NB4 (cell line): Measurements from ENCODE around the gene SPATA22.
"Not testable (repeated sequence)": the region's sequence is repeated elsewhere in the genome, so short reads cannot be mapped to it uniquely, and the experiment has no call there.

ENCODE experiments used
- DNase-seq: peaks from one replicate; pipeline ENCODE4 v3.0.0; 2010; ENCODE audit warnings: low read depth
- H3K4me3 ChIP-seq: one replicate; pipeline ENCODE4 v1.5.1; 2011; ENCODE audit warnings: mild to moderate bottlenecking, low read depth, low read length, moderate library complexity
- MYC ChIP-seq: IDR thresholded peaks from 2 replicates; pipeline ENCODE4 v1.6.1; 2011; ENCODE audit warnings: low read depth, low read length
- POLR2A ChIP-seq: IDR thresholded peaks from 2 replicates; pipeline ENCODE4 v1.6.1; 2011; ENCODE audit warnings: mild to moderate bottlenecking; ENCODE audit not compliant: insufficient read length; ENCODE audit errors: extremely low read depth
- TF ChIP-seq, protein P1 (sequence below): IDR thresholded peaks from one replicate; pipeline ENCODE4 v1.5.1; 2012; ENCODE audit warnings: low read depth, low read length
- TF ChIP-seq, protein P2 (sequence below): IDR thresholded peaks from 2 replicates; pipeline ENCODE4 v1.6.1; 2011; ENCODE audit warnings: low read depth, low read length

Gene SPATA22

DNA sequence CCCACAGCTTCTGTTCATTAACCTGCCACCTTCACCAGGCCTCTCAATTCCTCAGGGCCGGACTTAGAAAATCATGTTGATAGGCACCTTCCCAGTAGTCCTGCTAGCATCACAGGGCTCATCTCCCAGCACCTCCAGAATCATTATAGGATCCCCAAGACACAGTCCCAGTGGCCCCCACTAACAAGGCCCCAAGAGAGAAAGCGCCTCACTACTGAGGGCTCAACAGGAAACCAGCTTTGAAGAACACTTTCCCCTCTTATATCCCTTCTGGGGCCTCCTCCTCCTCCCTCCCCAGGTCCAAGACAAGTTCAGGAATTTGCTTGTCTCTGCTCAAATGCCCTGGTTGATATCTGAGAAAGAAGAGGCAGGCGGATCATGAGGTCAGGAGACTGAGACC lies 60.5 kb downstream of the SPATA22 start, which contains the start of gene OR3A3:
Gene OR3A3 (plus strand): TSS at position 301 of the 400 bp plus-strand sequence.
- no peak for TF ChIP-seq POLR2A
- TF ChIP-seq, protein P1, sequence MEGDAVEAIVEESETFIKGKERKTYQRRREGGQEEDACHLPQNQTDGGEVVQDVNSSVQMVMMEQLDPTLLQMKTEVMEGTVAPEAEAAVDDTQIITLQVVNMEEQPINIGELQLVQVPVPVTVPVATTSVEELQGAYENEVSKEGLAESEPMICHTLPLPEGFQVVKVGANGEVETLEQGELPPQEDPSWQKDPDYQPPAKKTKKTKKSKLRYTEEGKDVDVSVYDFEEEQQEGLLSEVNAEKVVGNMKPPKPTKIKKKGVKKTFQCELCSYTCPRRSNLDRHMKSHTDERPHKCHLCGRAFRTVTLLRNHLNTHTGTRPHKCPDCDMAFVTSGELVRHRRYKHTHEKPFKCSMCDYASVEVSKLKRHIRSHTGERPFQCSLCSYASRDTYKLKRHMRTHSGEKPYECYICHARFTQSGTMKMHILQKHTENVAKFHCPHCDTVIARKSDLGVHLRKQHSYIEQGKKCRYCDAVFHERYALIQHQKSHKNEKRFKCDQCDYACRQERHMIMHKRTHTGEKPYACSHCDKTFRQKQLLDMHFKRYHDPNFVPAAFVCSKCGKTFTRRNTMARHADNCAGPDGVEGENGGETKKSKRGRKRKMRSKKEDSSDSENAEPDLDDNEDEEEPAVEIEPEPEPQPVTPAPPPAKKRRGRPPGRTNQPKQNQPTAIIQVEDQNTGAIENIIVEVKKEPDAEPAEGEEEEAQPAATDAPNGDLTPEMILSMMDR, result no peak
- no peak for TF ChIP-seq MYC
- TF ChIP-seq, protein P2, sequence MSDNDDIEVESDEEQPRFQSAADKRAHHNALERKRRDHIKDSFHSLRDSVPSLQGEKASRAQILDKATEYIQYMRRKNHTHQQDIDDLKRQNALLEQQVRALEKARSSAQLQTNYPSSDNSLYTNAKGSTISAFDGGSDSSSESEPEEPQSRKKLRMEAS, result no peak
- no peak for DNase-seq

DNA sequence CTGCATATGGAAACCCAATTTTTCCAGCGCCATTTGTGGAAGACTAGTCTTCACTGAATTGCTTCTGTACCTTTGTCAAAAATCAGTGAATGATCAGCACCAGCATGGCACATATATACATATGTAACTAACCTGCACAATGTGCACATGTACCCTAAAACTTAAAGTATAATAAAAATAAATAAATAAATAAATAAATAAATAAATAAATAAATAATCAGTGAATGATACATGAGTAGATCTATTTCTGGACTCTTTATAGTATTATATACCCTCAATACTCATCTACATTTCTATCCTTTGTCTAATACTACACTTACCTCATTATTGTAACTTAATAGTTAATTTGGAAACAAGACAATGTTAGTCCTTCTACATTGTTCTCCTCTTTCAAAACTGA lies 67.8 kb downstream of the SPATA22 start:
- not testable (repeated sequence) for DNase-seq, H3K4me3 ChIP-seq

More for the DNA sequence above, 60.5 kb downstream of the SPATA22 start, which contains the start of gene OR3A3:
- H3K4me3 ChIP-seq, result no peak within 1 kb of the TSS

DNA sequence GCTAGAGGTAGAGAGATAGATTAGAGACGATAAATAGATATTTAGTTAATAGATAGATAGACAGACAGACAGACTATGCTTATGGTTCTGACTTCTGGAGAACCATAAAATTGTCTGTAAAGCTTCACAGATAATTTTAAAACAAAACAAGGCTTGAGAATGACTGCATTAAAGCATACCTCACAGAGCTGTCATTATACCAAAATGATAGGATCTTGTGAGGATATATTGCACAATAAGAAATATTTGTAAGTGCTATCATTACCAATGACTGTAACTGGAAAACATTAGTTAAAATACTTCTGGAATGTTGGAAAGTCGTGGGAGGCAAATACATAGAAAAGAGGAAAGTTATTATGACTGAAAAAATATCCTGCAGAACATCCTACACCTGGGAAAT lies 69.8 kb downstream of the SPATA22 start:
- no peak overlapping the region for H3K4me3 ChIP-seq
- no peak for DNase-seq
- TF ChIP-seq, protein P1, result no peak
- TF ChIP-seq MYC (no peak), POLR2A (no peak)
- TF ChIP-seq, protein P2, result no peak

DNA sequence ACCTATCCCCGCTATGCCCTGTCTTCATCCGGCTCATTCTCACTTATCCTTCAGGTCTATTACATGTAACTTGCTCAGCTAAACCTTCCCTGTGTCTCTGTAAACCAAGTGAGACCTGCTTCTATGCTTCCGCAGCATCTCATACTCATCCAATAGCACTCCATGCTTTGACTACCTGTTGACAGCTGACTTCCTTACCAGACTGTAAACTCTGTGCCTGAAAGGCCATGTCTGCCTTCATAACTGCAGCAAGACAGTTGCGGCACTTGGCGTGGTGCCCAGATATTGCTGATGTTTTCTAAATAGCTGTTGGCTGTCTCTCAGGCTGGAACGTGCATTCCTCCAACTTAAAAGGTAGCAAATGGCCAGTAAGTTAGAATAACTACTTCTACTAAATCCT lies 71.6 kb downstream of the SPATA22 start:
- no peak overlapping the region for H3K4me3 ChIP-seq
- TF ChIP-seq MYC (no peak), POLR2A (no peak)
- TF ChIP-seq, protein P2, result no peak
- TF ChIP-seq, protein P1, result no peak
- no peak for DNase-seq

DNA sequence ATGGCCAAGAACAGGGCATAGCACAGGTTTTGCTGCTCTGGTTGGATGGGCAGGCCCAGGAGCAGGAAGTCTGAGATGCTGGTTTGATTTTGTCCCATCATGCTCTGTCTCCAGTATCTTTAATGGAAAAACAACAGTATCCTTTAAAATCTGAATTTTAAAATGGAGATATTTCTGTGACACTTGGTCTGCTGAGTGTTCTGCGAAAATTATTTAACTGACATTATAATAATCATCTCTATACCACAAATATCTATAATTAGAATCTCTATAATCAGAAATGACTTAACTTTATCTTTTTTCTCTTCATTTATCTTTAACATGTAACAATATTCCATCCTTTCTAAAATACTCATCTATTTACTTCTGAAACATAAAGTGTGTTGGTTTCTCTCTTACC lies 73.3 kb downstream of the SPATA22 start, which contains the start of gene OR1E1:
Gene OR1E1 (minus strand): TSS at position 101 of the 400 bp plus-strand sequence. CDS start 0 bp downstream, at position 101.
- TF ChIP-seq MYC, result no peak
- TF ChIP-seq, protein P2, result no peak
- TF ChIP-seq, protein P1, result no peak
- no peak for TF ChIP-seq POLR2A
- no peak for DNase-seq
- H3K4me3 ChIP-seq, result no peak within 1 kb of the TSS

DNA sequence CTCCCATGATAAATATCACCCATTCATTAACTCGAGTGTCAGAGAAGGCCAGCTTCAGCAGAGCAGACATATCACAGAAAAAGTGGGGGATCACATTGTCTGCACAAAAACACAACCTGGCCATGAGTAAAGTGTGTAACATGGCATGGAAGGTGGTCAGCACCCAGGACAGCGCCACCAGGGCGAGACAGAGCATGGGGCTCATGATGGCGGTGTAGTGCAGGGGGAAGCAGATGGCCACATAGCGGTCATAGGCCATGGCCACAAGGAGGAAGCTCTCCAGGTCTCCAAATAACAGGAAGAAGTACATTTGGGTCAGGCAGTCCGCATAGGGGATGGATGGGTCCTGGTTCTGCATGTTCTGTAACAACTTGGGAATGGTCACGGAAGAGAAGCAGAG lies 73.8 kb downstream of the SPATA22 start:
- DNase-seq, result peak; percentile 25
- TF ChIP-seq, protein P2, result 0 out of 2 replicates have a peak, but pooled peaks have one; percentile 5
- H3K4me3 ChIP-seq, result not testable (repeated sequence)
